Prostate gland (tissue), 2 donors: ENCODE measurements around the gene GABBR2.

Experiments
- CTCF ChIP-seq, 4 experiments: fragments of 200-600 bp in 2 of 4; fragments of 450-650 bp in 2 of 4; sonication (generic) in 2 of 4; IDR thresholded peaks; 1 replicate in 3 of 4; 2 replicates in 1 of 4; pipeline ENCODE4 v1.5.1; 2016 to 2019; ENCODE audit warnings: antibody characterized with exemption in 4 of 4, mild to moderate bottlenecking in 2 of 4, moderate library complexity in 2 of 4
- POLR2A ChIP-seq: fragments of 450-650 bp; IDR thresholded peaks from one replicate; pipeline ENCODE4 v1.6.1; 2016; ENCODE audit warnings: antibody characterized with exemption, mild to moderate bottlenecking
- POLR2AphosphoS5 ChIP-seq: sonication (generic); formaldehyde crosslinking; IDR thresholded peaks from one replicate; pipeline ENCODE4 v1.6.1; 2017; ENCODE audit warnings: antibody characterized with exemption

DNA sequence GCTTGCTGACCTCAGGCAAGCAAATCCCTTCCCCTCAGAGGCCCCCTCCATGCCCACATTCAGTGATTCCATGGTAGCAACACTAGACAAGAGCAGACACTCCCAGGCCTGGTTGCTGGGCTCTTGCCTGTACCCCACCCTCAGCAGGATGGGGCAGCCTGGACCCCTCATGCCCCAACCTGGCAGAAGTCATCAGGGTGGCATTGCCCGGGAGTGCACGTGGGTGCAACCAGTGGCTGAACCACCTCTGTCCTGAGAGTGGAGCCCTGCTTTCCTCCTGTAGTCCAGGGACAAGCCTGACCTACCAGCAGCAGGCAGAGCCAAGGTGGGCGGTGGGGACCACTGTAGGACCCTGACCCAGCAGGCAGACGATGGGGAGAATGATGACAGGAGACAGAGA is 387.5 kb downstream of the GABBR2 start:
- no peak for TF ChIP-seq CTCF (IDR thresholded peaks at IDR 0.05)
- TF ChIP-seq POLR2AphosphoS5, result no peak
- TF ChIP-seq POLR2A, result no peak
